ENCODE measurements around the gene HLA-DOA.

- TF ChIP-seq POLR2A (IDR thresholded peaks at IDR 0.05; ENCODE audit: low read depth): no peak
- TF ChIP-seq CTCF (IDR thresholded peaks at IDR 0.05): no peak
- no peak for TF ChIP-seq EP300 (IDR thresholded peaks at IDR 0.05)
Measured at GRCh38 chr6:32995448-32995847, 13.9 kb downstream of the HLA-DOA start.
